ENCODE measurements around the gene CDKN2C.

The CDKN2C gene

DNA sequence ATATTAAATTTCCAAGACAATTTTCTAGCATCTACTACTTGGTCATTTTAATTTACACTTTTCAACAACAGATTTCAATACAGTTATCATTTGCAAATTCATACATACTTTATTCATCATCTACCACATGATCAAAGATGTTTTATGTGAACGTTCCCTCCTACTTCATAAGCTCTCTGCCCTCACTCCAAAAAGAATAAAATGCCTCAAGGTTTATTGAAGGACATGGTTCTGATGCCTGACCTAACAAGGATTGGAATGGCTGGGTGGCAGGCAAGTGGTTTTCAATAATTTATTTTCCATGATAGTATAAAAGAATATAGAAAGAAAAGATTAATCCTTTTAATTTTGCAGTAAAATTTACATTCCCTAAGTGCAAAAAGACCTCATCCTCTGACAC, 5.4 kb downstream of the CDKN2C start:
- Histone ChIP-seq H2BK15ac (ENCODE audit: low read length) (no peak overlapping the region), H3K23ac (ENCODE audit: low read depth, low read length, poor library complexity) (no peak overlapping the region), H2BK120ac (ENCODE audit: low read depth, low read length) (no peak overlapping the region), H3K4me2 (ENCODE audit: insufficient read depth, low read length, poor library complexity, severe bottlenecking) (no peak overlapping the region), H3K79me1 (ENCODE audit: low read depth, low read length) (peaks cover 2% of the 10 kb centered on the region), H3K4ac (ENCODE audit: low read length) (no peak overlapping the region), H3K4me3 (ENCODE audit: low read length in 2 of 2) (no peak overlapping the region), H4K91ac (ENCODE audit: low read depth, low read length, poor library complexity) (no peak overlapping the region), H3K27me3 (ENCODE audit: control insufficient read depth in 3 of 3, insufficient read depth in 3 of 3, low read depth in 1 of 3, low read length in 3 of 3) (peaks cover 13 to 94% (median 52%) of the 10 kb centered on the region in 3 experiments), H2BK5ac (ENCODE audit: low read length) (no peak overlapping the region), H3K18ac (ENCODE audit: low read length) (no peak overlapping the region), H3K9ac (ENCODE audit: low read depth, low read length, poor library complexity) (no peak overlapping the region), H2AK5ac (ENCODE audit: low read depth, low read length) (no peak overlapping the region), H3K9me3 (replicated peaks in 1 of 2; ENCODE audit: control insufficient read depth in 2 of 2, insufficient read depth in 1 of 2, low read depth in 1 of 2, low read length in 2 of 2) (no peaks in the 10 kb centered on the region), H2BK12ac (ENCODE audit: low read length) (no peak overlapping the region), H3K27ac (replicated peaks; ENCODE audit: low read length) (no peak overlapping the region), H3K4me1 (ENCODE audit: control insufficient read depth in 2 of 2, insufficient read depth in 1 of 2, low read depth in 1 of 2, low read length in 2 of 2) (peaks cover 0 to 17% of the 10 kb centered on the region in 2 donors), H3K14ac (ENCODE audit: low read length) (no peak overlapping the region), H4K8ac (ENCODE audit: low read depth, low read length) (no peak overlapping the region), H3K36me3 (replicated peaks in 1 of 2; ENCODE audit: control insufficient read depth in 2 of 2, insufficient read depth in 2 of 2, low read length in 2 of 2) (no peaks in the 10 kb centered on the region), H2AFZ (ENCODE audit: low read length) (no peak overlapping the region)
- WGBS, 2 donors (ENCODE audit: extremely low coverage in 2 of 2, insufficient read length in 2 of 2, insufficient replicate concordance in 1 of 2) = no CpG with 5 or more reads among the region's 1 CpG
- no peak for DNase-seq (ENCODE audit: low spot score)

DNA sequence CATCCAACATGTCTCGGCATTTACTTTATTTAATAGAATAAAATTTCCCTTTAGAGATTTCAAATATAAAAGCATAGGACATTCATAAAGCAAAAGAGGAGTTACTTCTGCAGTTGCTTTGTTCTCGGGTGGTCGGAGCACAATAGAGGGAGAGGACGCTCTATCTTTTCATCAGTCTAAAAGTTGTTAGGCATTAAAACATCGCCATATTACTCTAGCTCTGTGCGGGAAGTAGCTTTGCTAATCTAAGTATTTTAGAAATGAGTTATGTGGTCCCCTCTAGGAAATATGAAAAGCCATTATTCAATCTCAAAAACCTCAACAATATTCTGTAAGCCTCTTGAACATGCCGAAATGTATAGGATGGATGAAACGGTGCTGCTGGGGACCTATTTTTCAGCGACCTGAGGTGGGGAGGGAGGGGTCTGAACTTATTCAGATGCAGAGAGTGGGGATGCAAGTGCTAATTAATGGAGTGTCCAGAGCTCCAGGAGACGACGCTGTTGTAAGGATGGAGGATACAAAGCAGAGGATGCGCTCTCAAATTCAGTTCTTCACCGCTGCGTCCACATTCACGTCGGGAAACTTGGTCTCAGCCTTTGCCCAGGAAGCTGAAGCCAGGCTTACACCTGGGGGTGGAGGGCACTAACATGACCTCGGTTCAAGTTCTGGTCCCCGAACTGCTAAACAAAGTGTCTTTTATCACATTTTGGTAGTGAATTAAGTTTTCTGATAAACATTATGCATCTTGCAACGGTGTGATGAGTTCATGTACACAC, 6.3 kb downstream of the CDKN2C start:
- Histone ChIP-seq H3K9me3 (replicated peaks in 1 of 2; ENCODE audit: control insufficient read depth in 2 of 2, insufficient read depth in 1 of 2, low read depth in 1 of 2, low read length in 2 of 2) (no peaks in the 10 kb centered on the region), H3K4me3 (ENCODE audit: low read length in 2 of 2) (no peak overlapping the region), H4K91ac (ENCODE audit: low read depth, low read length, poor library complexity) (no peak overlapping the region), H2BK120ac (ENCODE audit: low read depth, low read length) (no peak overlapping the region), H3K4me1 (ENCODE audit: control insufficient read depth in 2 of 2, insufficient read depth in 1 of 2, low read depth in 1 of 2, low read length in 2 of 2) (peaks cover 0 to 12% of the 10 kb centered on the region in 2 donors), H2BK15ac (ENCODE audit: low read length) (no peak overlapping the region), H3K14ac (ENCODE audit: low read length) (no peak overlapping the region), H2AK5ac (ENCODE audit: low read depth, low read length) (no peak overlapping the region), H3K18ac (ENCODE audit: low read length) (no peak overlapping the region), H3K27ac (replicated peaks; ENCODE audit: low read length) (no peak overlapping the region), H3K4me2 (ENCODE audit: insufficient read depth, low read length, poor library complexity, severe bottlenecking) (no peak overlapping the region), H3K4ac (ENCODE audit: low read length) (no peak overlapping the region), H2AFZ (ENCODE audit: low read length) (peak overlapping the region; percentile 98), H2BK12ac (ENCODE audit: low read length) (no peak overlapping the region), H2BK5ac (ENCODE audit: low read length) (no peak overlapping the region), H3K36me3 (replicated peaks in 1 of 2; ENCODE audit: control insufficient read depth in 2 of 2, insufficient read depth in 2 of 2, low read length in 2 of 2) (no peaks in the 10 kb centered on the region), H3K23ac (ENCODE audit: low read depth, low read length, poor library complexity) (no peak overlapping the region), H3K27me3 (ENCODE audit: control insufficient read depth in 3 of 3, insufficient read depth in 3 of 3, low read depth in 1 of 3, low read length in 3 of 3) (peaks cover 13 to 97% (median 45%) of the 10 kb centered on the region in 3 experiments), H4K8ac (ENCODE audit: low read depth, low read length) (no peak overlapping the region), H3K79me1 (ENCODE audit: low read depth, low read length) (peaks cover 2% of the 10 kb centered on the region), H3K9ac (ENCODE audit: low read depth, low read length, poor library complexity) (no peak overlapping the region)
- DNase-seq (ENCODE audit: low spot score) = no peak
- no CpG with 5 or more reads among the region's 19 CpGs for WGBS, 2 donors (ENCODE audit: extremely low coverage in 2 of 2, insufficient read length in 2 of 2, insufficient replicate concordance in 1 of 2)

DNA sequence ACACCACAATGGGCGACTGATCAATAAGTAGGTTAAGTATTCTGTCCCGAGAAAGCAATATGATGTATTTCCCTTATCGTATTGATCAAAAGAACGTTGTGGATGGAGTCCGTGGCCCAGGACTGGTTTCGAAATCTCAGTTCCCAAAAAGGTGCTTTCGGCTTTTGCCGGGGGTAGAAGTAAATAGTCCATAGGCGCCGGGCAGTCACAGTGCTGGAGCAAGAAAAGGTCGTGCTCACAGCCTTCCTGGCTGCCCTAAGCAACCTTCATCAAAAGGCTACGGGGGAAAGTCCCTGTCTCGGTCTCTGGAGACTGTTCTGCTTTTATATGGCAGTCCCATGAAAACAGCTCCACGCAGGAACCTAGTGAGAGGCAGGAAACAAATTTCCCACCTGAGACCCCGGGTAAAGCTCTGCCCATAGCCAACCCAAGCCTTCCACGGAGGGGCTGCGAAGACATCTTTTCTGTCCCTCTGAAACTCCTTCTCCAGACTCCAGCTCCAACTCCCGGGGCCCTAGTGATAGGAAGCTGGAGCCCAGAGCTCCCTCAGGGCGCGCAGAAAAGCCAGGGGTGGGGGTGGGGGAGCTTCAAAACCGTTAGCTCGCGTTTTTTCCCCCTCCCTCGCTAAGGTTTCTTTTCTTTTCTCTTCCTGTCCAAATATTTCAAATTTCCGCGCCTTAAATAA, 7.0 kb downstream of the CDKN2C start:
- H3K9me3 ChIP-seq (replicated peaks in 1 of 2; ENCODE audit: control insufficient read depth in 2 of 2, insufficient read depth in 1 of 2, low read depth in 1 of 2, low read length in 2 of 2) = no peaks in the 10 kb centered on the region
- H3K4me1 ChIP-seq (ENCODE audit: control insufficient read depth in 2 of 2, insufficient read depth in 1 of 2, low read depth in 1 of 2, low read length in 2 of 2) = peaks cover 0 to 9% of the 10 kb centered on the region in 2 donors
- peak overlapping the region; percentile 98 for H2AFZ ChIP-seq (ENCODE audit: low read length)
- peaks cover 13 to 97% (median 47%) of the 10 kb centered on the region in 3 experiments for H3K27me3 ChIP-seq (ENCODE audit: control insufficient read depth in 3 of 3, insufficient read depth in 3 of 3, low read depth in 1 of 3, low read length in 3 of 3)
- H3K9ac ChIP-seq (ENCODE audit: low read depth, low read length, poor library complexity) = no peak overlapping the region
- H3K36me3 ChIP-seq (replicated peaks in 1 of 2; ENCODE audit: control insufficient read depth in 2 of 2, insufficient read depth in 2 of 2, low read length in 2 of 2) = no peaks in the 10 kb centered on the region
- no peak overlapping the region for H2BK12ac ChIP-seq (ENCODE audit: low read length)
- H3K14ac ChIP-seq (ENCODE audit: low read length) = no peak overlapping the region
- WGBS, 2 donors (ENCODE audit: extremely low coverage in 2 of 2, insufficient read length in 2 of 2, insufficient replicate concordance in 1 of 2) = no CpG with 5 or more reads among the region's 26 CpGs
- H2BK15ac ChIP-seq (ENCODE audit: low read length) = no peak overlapping the region
- H3K23ac ChIP-seq (ENCODE audit: low read depth, low read length, poor library complexity) = no peak overlapping the region
- H3K27ac ChIP-seq (replicated peaks; ENCODE audit: low read length) = no peak overlapping the region
- peaks cover 2% of the 10 kb centered on the region for H3K79me1 ChIP-seq (ENCODE audit: low read depth, low read length)
- H4K8ac ChIP-seq (ENCODE audit: low read depth, low read length) = no peak overlapping the region
- no peak overlapping the region for H2BK120ac ChIP-seq (ENCODE audit: low read depth, low read length)
- H3K4me3 ChIP-seq (ENCODE audit: low read length in 2 of 2) = peak overlapping the region in 1 of 2 donors; percentile 52
- no peak overlapping the region for H3K4ac ChIP-seq (ENCODE audit: low read length)
- no peak for DNase-seq (ENCODE audit: low spot score)
- H3K4me2 ChIP-seq (ENCODE audit: insufficient read depth, low read length, poor library complexity, severe bottlenecking) = peak overlapping the region; percentile 77
- no peak overlapping the region for H4K91ac ChIP-seq (ENCODE audit: low read depth, low read length, poor library complexity)
- no peak overlapping the region for H2BK5ac ChIP-seq (ENCODE audit: low read length)
- H3K18ac ChIP-seq (ENCODE audit: low read length) = no peak overlapping the region
- no peak overlapping the region for H2AK5ac ChIP-seq (ENCODE audit: low read depth, low read length)

DNA sequence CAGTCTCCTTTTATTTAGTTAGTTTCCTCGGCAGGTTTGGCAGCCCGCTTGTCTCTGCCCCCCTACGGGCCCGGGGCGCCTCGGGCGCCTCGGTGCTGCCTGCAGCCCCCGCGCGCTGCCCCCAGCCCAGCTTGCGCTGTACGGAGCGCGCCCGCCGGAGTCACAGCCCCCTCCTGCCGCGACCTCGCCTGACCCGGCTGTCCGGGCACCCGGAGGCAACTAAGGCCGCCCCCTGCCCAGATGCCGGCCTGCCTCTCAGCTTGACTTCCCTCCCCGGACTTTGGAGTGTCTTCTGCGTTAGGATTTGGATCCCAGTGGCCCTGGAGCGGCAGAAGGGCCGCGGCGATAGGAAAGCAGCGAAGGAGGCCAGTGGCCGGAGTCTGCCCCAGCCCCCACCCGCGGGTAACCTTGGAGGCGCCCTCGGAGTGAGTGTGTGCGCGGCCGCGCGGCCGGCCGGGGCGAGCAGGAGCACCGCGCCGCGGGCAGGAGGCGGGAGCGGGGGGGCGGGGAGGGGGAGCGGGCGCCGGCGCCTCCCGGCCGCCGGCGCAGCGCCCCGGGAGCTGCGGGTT, 7.6 kb downstream of the CDKN2C start:
- Histone ChIP-seq H3K4me1 (ENCODE audit: control insufficient read depth in 2 of 2, insufficient read depth in 1 of 2, low read depth in 1 of 2, low read length in 2 of 2) (peaks cover 0 to 9% of the 10 kb centered on the region in 2 donors), H3K79me1 (ENCODE audit: low read depth, low read length) (peaks cover 2% of the 10 kb centered on the region), H2BK5ac (ENCODE audit: low read length) (no peak overlapping the region), H3K27ac (replicated peaks; ENCODE audit: low read length) (no peak overlapping the region), H2AFZ (ENCODE audit: low read length) (peak overlapping the region; percentile 98), H3K18ac (ENCODE audit: low read length) (peak overlapping the region; percentile 59), H2BK120ac (ENCODE audit: low read depth, low read length) (no peak overlapping the region), H3K9ac (ENCODE audit: low read depth, low read length, poor library complexity) (peak overlapping the region; percentile 60), H3K23ac (ENCODE audit: low read depth, low read length, poor library complexity) (peak overlapping the region; percentile 65), H2AK5ac (ENCODE audit: low read depth, low read length) (no peak overlapping the region), H3K4me2 (ENCODE audit: insufficient read depth, low read length, poor library complexity, severe bottlenecking) (peak overlapping the region; percentile 77), H2BK12ac (ENCODE audit: low read length) (no peak overlapping the region), H3K14ac (ENCODE audit: low read length) (peak overlapping the region; percentile 38), H3K36me3 (replicated peaks in 1 of 2; ENCODE audit: control insufficient read depth in 2 of 2, insufficient read depth in 2 of 2, low read length in 2 of 2) (no peaks in the 10 kb centered on the region), H3K4ac (ENCODE audit: low read length) (no peak overlapping the region), H3K27me3 (ENCODE audit: control insufficient read depth in 3 of 3, insufficient read depth in 3 of 3, low read depth in 1 of 3, low read length in 3 of 3) (peaks cover 13 to 98% (median 47%) of the 10 kb centered on the region in 3 experiments), H2BK15ac (ENCODE audit: low read length) (no peak overlapping the region), H4K91ac (ENCODE audit: low read depth, low read length, poor library complexity) (no peak overlapping the region), H3K9me3 (replicated peaks in 1 of 2; ENCODE audit: control insufficient read depth in 2 of 2, insufficient read depth in 1 of 2, low read depth in 1 of 2, low read length in 2 of 2) (no peaks in the 10 kb centered on the region), H4K8ac (ENCODE audit: low read depth, low read length) (no peak overlapping the region), H3K4me3 (ENCODE audit: low read length in 2 of 2) (peak overlapping the region; percentile 52 to 80)
- no peak for DNase-seq (ENCODE audit: low spot score)
- no CpG with 5 or more reads among the region's 63 CpGs for WGBS, 2 donors (ENCODE audit: extremely low coverage in 2 of 2, insufficient read length in 2 of 2, insufficient replicate concordance in 1 of 2)

All from neuronal stem cell (in vitro differentiated cells).